GM12878 (cell line): ENCODE results near the gene LAMP1. TPM values are rescaled to one million over a fixed set of nuclear protein-coding genes. Genes with fewer than 3 reads are reported as not detected.

Source experiments
- ATAC-seq: fragments of 200-7000 bp; cut with Tn5 transposase; 3 replicates; pipeline ENCODE4 v1.9.1; 2020; ENCODE audit warnings: mild to moderate bottlenecking, moderate library complexity
- BruUV-seq: library from RNA; stranded (reverse); fragments of 400-500 nt; replicated peaks from 2 replicates; lab custom pipeline; 2021; lab: Mats Ljungman, UMichigan
- CTCF ChIA-PET: fragments of 300-600 bp; sonication (Branson Sonifier 250); formaldehyde crosslinking; extraction: SDS; loops from one replicate; lab custom pipeline; 2021; ENCODE audit warnings: inconsistent platforms; lab: Yijun Ruan, JAX
- POLR2A ChIA-PET: fragments of 350-600 bp; formaldehyde crosslinking; extraction: SDS; loops from one replicate; lab custom pipeline; 2021; ENCODE audit warnings: inconsistent platforms; lab: Charles Lee
- RAD21 ChIA-PET: fragments of 300-600 bp; sonication (Branson Sonifier 250); formaldehyde crosslinking; loops from one replicate; lab custom pipeline; 2023; ENCODE audit warnings: antibody characterized with exemption; ENCODE audit not compliant: unreplicated experiment; lab: Charles Lee
- SMC1A ChIA-PET: fragments of 300-600 bp; sonication (Branson Sonifier 250); formaldehyde crosslinking; loops from one replicate; lab custom pipeline; 2023; ENCODE audit not compliant: unreplicated experiment, uncharacterized antibody; lab: Charles Lee
- DNase-seq: peaks from one replicate; pipeline ENCODE4 v3.0.0-alpha.2; 2011; ENCODE audit warnings: low read depth, low spot score
- FAIRE-seq: peaks from 3 replicates; lab custom pipeline; 2011; peaks lifted over from hg19 to GRCh38; lab: Jason Lieb, UNC
- H2AFZ ChIP-seq: 2 replicates; pipeline ENCODE4 v1.6.0; 2011; ENCODE audit warnings: low read depth, low read length, control low read depth; ENCODE audit not compliant: control insufficient read depth
- H3K27ac ChIP-seq: 2 replicates; pipeline ENCODE4 v1.5.1; 2011; ENCODE audit warnings: control low read depth; ENCODE audit not compliant: control insufficient read depth, insufficient read depth
- H3K27me3 ChIP-seq, 2 experiments: replicated peaks in 1 of 2; 2 replicates each; pipeline versions ENCODE4 v1.6.0 to v1.6.1; 2011; ENCODE audit warnings: low read length in 1 of 2; ENCODE audit not compliant: control insufficient read depth in 2 of 2, insufficient read depth in 2 of 2
- H3K36me3 ChIP-seq, 2 experiments: 2 replicates each; pipeline ENCODE4 v1.5.1; 2011; ENCODE audit warnings: low read length in 1 of 2; ENCODE audit not compliant: control insufficient read depth in 2 of 2, insufficient read depth in 2 of 2
- H3K4me1 ChIP-seq: 2 replicates; pipeline ENCODE4 v1.6.1; 2011; ENCODE audit warnings: mild to moderate bottlenecking, low read length, moderate library complexity, mixed read lengths; ENCODE audit not compliant: control insufficient read depth, insufficient read depth
- H3K4me2 ChIP-seq: 2 replicates; pipeline ENCODE4 v1.6.0; 2011; ENCODE audit warnings: control low read depth; ENCODE audit not compliant: control insufficient read depth, insufficient read depth
- H3K4me3 ChIP-seq: fragments of 200-600 bp; sonication (generic); 2 replicates; pipeline ENCODE4 v1.5.1; 2016
- H3K79me2 ChIP-seq: 2 replicates; pipeline ENCODE4 v1.6.0; 2011; ENCODE audit warnings: low read length; ENCODE audit not compliant: control insufficient read depth, insufficient read depth
- H3K9ac ChIP-seq: 2 replicates; pipeline ENCODE4 v1.8.0; 2011; ENCODE audit warnings: low read length, control low read depth, mixed read lengths; ENCODE audit not compliant: control insufficient read depth, insufficient read depth
- H3K9me3 ChIP-seq: replicated peaks from 3 replicates; pipeline ENCODE4 v1.5.1; 2011; ENCODE audit warnings: mild to moderate bottlenecking, low read length; ENCODE audit not compliant: control insufficient read depth, insufficient read depth
- H4K20me1 ChIP-seq: 2 replicates; pipeline ENCODE4 v1.6.0; 2011; ENCODE audit not compliant: control insufficient read depth, insufficient read depth
- CTCF ChIP-seq, 3 experiments: IDR thresholded peaks in 2 of 3; conservative IDR thresholded peaks in 1 of 3; 2 replicates each; pipeline ENCODE4 v1.5.1; 2011; ENCODE audit warnings: low read depth in 3 of 3, low read length in 3 of 3, mild to moderate bottlenecking in 3 of 3, control low read depth in 2 of 3, moderate library complexity in 2 of 3, inconsistent platforms in 1 of 3, mixed read lengths in 1 of 3; ENCODE audit not compliant: control insufficient read depth in 2 of 3, insufficient read depth in 1 of 3; ENCODE audit errors: extremely low read depth in 1 of 3
- POLR2A ChIP-seq: IDR thresholded peaks from 2 replicates; pipeline ENCODE4 v1.6.1; 2011; ENCODE audit warnings: low read depth, mild to moderate bottlenecking, low read length
- RAD21 ChIP-seq: IDR thresholded peaks from 2 replicates; pipeline ENCODE4 v1.6.1; 2011; ENCODE audit warnings: mild to moderate bottlenecking, low read depth, low read length, moderate library complexity; ENCODE audit not compliant: insufficient read depth
- RFX5 ChIP-seq: IDR thresholded peaks from 2 replicates; pipeline ENCODE4 v1.6.1; 2011; ENCODE audit warnings: low read depth, low read length, improper control_type of control experiment
- SIX5 ChIP-seq: IDR thresholded peaks from 2 replicates; pipeline ENCODE4 v1.6.1; 2011; ENCODE audit warnings: mild to moderate bottlenecking, low read depth, low read length, moderate library complexity; ENCODE audit not compliant: severe bottlenecking
- SPI1 ChIP-seq: IDR thresholded peaks from 2 replicates; pipeline ENCODE4 v1.6.1; 2011; ENCODE audit warnings: low read depth, mild to moderate bottlenecking, low read length, moderate library complexity, borderline replicate concordance; ENCODE audit not compliant: insufficient read depth
- WGBS: methylation state at CpG from one replicate; pipeline ENCODE4 v1.1.6; 2016; ENCODE audit warnings: low lambda C conversion rate; ENCODE audit not compliant: insufficient replicate concordance, insufficient coverage; ENCODE audit errors: missing lambda C conversion rate; 5-methylcytosine and 5-hydroxymethylcytosine counted together
- in situ Hi-C: fragments of 300-500 bp; cut with MboI; formaldehyde crosslinking; loops from 9 replicates; pipeline ENCODE4 v1.14.3; 2018; ENCODE audit warnings: mixed read lengths
- intact Hi-C: fragments of 100-400 bp; cut with micrococcal nuclease; formaldehyde crosslinking; loops from one replicate; pipeline ENCODE4 v1.14.2; 2022; ENCODE audit not compliant: unreplicated experiment
- polyA plus RNA-seq, 11 experiments: library from polyadenylated mRNA; depleted of rRNA in 4 of 11; unstranded in 6 of 11; stranded (reverse) in 5 of 11; fragments of >200 nt; fragmentation: Nextera tagmentation in 4 of 11; fragmentation: Illumina TruSeq in 1 of 11; extraction: Ambion mirVana in 4 of 11; extraction: Trizol in 1 of 11; gene quantifications; 1 replicate in 1 of 11; 2 replicates in 10 of 11; pipeline versions ENCODE4 v1.2.1 to v1.2.3, GENCODE V29; 2011 to 2016; ENCODE audit warnings: inconsistent platforms in 2 of 11, missing spikeins in 2 of 11, low read depth in 1 of 11
- total RNA-seq, 4 experiments: library from RNA; depleted of rRNA in 3 of 4; stranded (reverse); fragments of >200 nt in 3 of 4; fragmentation: Illumina TruSeq in 1 of 4; extraction: Trizol in 1 of 4; gene quantifications; 2 replicates each; pipeline versions ENCODE4 v1.2.1 to v1.2.3, GENCODE V29; 2013 to 2021
- TF ChIP-seq, protein P1 (sequence below): IDR thresholded peaks from 2 replicates; pipeline ENCODE4 v1.6.1; 2012; ENCODE audit warnings: low read depth, low read length, improper control_type of control experiment
- TF ChIP-seq, protein P2 (sequence below): fragments of 450-650 bp; IDR thresholded peaks from 2 replicates; pipeline ENCODE4 v1.6.1; 2017; ENCODE audit warnings: mild to moderate bottlenecking, moderate library complexity

LAMP1 gene
- total and polyA plus RNA-seq, 10 of the 15 experiments (the other 5 are each of a cell fraction or from before 2014, with no cell fraction given): 2.5 to 83.0 (median 32.7) TPM

DNA sequence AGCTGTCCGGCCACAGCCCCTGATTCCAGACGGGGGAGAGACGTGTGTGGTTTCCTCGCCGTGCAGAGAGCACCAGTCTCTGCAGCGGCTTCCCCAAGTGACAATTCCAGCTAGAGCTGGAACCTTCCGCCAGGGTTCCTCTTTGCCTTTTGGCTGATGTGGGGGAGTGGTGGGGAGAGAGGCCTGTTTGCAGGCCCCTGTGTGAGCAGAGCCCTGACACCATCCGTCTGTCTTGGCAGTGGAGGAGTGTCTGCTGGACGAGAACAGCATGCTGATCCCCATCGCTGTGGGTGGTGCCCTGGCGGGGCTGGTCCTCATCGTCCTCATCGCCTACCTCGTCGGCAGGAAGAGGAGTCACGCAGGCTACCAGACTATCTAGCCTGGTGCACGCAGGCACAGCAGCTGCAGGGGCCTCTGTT, 25.0 kb downstream of the LAMP1 start:
- no peak overlapping the region for H3K4me3 ChIP-seq
- no peak overlapping the region for H3K4me2 ChIP-seq
- no peaks in the 10 kb centered on the region for H3K9me3 ChIP-seq
- H4K20me1 ChIP-seq: no peaks in the 10 kb centered on the region
- H3K79me2 ChIP-seq: no peaks in the 10 kb centered on the region
- ChIA-PET RAD21 (no interaction called here), CTCF (no interaction called here)
- H3K4me1 ChIP-seq: no peaks in the 10 kb centered on the region
- in situ Hi-C loops: no loop called here
- DNase-seq: no peak
- 98% methylated on average over 17 of the region's 17 CpGs for WGBS
- peak; percentile 35; the same call in 1 of the 2 replicates for TF ChIP-seq POLR2A
- no peak for TF ChIP-seq SPI1
- TF ChIP-seq, all 136 proteins: peak for 1
- H3K9ac ChIP-seq: no peak overlapping the region
- no peaks in the 10 kb centered on the region for H3K27me3 ChIP-seq
- intact Hi-C loops: no loop called here
- no TSS peak for BruUV-seq
- H2AFZ ChIP-seq: no peak overlapping the region
- no peak for ATAC-seq
- SMC1A ChIA-PET: no interaction called here
- no peak overlapping the region for H3K27ac ChIP-seq
- peaks cover 14 to 23% of the 10 kb centered on the region in 2 experiments; a peak in 3 of 4 replicates for H3K36me3 ChIP-seq
- POLR2A ChIA-PET: no interaction called here
- FAIRE-seq: no peak

DNA sequence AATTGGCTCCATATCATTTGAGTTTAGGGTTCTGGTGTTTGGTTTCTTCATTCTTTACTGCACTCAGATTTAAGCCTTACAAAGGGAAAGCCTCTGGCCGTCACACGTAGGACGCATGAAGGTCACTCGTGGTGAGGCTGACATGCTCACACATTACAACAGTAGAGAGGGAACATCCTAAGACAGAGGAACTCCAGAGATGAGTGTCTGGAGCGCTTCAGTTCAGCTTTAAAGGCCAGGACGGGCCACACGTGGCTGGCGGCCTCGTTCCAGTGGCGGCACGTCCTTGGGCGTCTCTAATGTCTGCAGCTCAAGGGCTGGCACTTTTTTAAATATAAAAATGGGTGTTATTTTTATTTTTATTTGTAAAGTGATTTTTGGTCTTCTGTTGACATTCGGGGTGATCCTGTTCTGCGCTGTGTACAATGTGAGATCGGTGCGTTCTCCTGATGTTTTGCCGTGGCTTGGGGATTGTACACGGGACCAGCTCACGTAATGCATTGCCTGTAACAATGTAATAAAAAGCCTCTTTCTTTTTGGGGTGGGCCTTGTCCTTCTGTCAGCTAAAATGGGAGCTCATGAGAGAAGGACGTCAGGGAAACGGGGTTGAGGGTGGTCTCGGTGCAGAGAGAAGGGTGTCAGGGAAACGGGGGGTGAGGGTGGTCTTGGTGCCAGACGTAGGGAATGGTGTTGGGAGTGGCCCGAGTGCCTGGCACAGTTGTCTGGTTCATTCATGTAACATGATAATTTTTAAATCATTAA, 26.0 kb downstream of the LAMP1 start:
- DNase-seq: no peak
- Histone ChIP-seq H3K27me3 (no peaks in the 10 kb centered on the region), H3K36me3 (peaks cover 13 to 18% of the 10 kb centered on the region in 2 experiments; a peak in 3 of 4 replicates), H3K9ac (no peak overlapping the region), H3K27ac (no peak overlapping the region), H3K4me3 (no peak overlapping the region), H3K79me2 (no peaks in the 10 kb centered on the region), H3K9me3 (no peaks in the 10 kb centered on the region), H2AFZ (no peak overlapping the region), H3K4me1 (no peaks in the 10 kb centered on the region), H3K4me2 (no peak overlapping the region), H4K20me1 (no peaks in the 10 kb centered on the region)
- FAIRE-seq: no peak
- BruUV-seq: TSS peak; percentile 79
- ChIA-PET CTCF (no interaction called here), POLR2A (no interaction called here), SMC1A (interaction anchor here (1.8 kb wide), 1 partner anchor 24 kb away, joined by 8 read pairs; no protein-coding TSS in a partner anchor), RAD21 (no interaction called here)
- in situ Hi-C loops (no loop called here), intact Hi-C loops (no loop called here)
- WGBS: 96% methylated on average over 25 of the region's 25 CpGs
- no peak for ATAC-seq
- TF ChIP-seq, protein P1, sequence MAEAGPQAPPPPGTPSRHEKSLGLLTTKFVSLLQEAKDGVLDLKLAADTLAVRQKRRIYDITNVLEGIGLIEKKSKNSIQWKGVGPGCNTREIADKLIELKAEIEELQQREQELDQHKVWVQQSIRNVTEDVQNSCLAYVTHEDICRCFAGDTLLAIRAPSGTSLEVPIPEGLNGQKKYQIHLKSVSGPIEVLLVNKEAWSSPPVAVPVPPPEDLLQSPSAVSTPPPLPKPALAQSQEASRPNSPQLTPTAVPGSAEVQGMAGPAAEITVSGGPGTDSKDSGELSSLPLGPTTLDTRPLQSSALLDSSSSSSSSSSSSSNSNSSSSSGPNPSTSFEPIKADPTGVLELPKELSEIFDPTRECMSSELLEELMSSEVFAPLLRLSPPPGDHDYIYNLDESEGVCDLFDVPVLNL: no peak
- TF ChIP-seq, protein P2, sequence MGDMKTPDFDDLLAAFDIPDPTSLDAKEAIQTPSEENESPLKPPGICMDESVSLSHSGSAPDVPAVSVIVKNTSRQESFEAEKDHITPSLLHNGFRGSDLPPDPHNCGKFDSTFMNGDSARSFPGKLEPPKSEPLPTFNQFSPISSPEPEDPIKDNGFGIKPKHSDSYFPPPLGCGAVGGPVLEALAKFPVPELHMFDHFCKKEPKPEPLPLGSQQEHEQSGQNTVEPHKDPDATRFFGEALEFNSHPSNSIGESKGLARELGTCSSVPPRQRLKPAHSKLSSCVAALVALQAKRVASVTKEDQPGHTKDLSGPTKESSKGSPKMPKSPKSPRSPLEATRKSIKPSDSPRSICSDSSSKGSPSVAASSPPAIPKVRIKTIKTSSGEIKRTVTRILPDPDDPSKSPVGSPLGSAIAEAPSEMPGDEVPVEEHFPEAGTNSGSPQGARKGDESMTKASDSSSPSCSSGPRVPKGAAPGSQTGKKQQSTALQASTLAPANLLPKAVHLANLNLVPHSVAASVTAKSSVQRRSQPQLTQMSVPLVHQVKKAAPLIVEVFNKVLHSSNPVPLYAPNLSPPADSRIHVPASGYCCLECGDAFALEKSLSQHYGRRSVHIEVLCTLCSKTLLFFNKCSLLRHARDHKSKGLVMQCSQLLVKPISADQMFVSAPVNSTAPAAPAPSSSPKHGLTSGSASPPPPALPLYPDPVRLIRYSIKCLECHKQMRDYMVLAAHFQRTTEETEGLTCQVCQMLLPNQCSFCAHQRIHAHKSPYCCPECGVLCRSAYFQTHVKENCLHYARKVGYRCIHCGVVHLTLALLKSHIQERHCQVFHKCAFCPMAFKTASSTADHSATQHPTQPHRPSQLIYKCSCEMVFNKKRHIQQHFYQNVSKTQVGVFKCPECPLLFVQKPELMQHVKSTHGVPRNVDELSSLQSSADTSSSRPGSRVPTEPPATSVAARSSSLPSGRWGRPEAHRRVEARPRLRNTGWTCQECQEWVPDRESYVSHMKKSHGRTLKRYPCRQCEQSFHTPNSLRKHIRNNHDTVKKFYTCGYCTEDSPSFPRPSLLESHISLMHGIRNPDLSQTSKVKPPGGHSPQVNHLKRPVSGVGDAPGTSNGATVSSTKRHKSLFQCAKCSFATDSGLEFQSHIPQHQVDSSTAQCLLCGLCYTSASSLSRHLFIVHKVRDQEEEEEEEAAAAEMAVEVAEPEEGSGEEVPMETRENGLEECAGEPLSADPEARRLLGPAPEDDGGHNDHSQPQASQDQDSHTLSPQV: no peak
- TF ChIP-seq RFX5: no peak
- no peak for TF ChIP-seq CTCF (IDR thresholded peaks at IDR 0.05 in 2 of 3, conservative IDR thresholded peaks at IDR 0.05 in 1 of 3; ENCODE audit: control insufficient read depth in 2 of 3, extremely low read depth in 1 of 3, insufficient read depth in 1 of 3, low read depth in 3 of 3, low read length in 3 of 3)
- TF ChIP-seq SIX5: no peak
- TF ChIP-seq RAD21: no peak
